Breast epithelium (tissue), 3 donors: ENCODE data around the gene DAPK3.

Source experiments
- POLR2A ChIP-seq: fragments of 450-650 bp; IDR thresholded peaks from one replicate; pipeline ENCODE4 v1.6.1; 2016; ENCODE audit warnings: antibody characterized with exemption, mild to moderate bottlenecking, moderate library complexity
- POLR2AphosphoS5 ChIP-seq, 3 donors: sonication (generic); formaldehyde crosslinking; IDR thresholded peaks; one replicate each; pipeline ENCODE4 v1.6.1; 2017; ENCODE audit warnings: antibody characterized with exemption in 3 of 3

DNA sequence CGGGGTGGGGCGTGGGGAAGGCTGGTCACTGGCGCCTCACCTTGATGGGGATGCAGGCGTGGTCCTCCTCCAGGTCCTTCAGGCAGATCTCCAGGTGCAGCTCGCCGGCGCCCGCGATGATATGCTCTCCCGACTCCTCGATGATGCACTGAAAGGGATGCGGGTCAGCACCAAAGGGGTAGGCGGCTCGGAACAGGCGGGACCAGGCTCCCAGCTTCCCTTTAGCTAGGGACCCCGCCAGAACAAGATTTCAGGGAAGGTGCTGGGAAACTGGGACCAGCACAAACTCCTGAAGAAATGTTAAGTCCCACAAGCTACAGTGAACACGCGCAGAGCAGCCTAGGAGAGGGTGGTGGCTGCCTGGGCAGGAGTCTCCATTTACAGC, 8.4 kb upstream of the DAPK3 start:
- TF ChIP-seq POLR2A (no peak), POLR2AphosphoS5 (IDR thresholded peaks at IDR 0.05) (no peak)
